Ectodermal cell (in vitro differentiated cells): ENCODE results near the gene KIF3A.

Experiments used
- H3K27ac ChIP-seq: 2 replicates; pipeline ENCODE4 v1.7.0; 2013; ENCODE audit warnings: mild to moderate bottlenecking, low read depth, low read length; ENCODE audit not compliant: insufficient read depth, poor library complexity, severe bottlenecking
- H3K27me3 ChIP-seq: 2 replicates; pipeline ENCODE4 v1.7.0; 2013; ENCODE audit warnings: mild to moderate bottlenecking, low read length; ENCODE audit not compliant: insufficient read depth, control insufficient read depth, poor library complexity, severe bottlenecking
- H3K36me3 ChIP-seq: one replicate; pipeline ENCODE4 v1.7.0; 2013; ENCODE audit warnings: low read length; ENCODE audit not compliant: control insufficient read depth, insufficient read depth
- H3K4me1 ChIP-seq: one replicate; pipeline ENCODE4 v1.7.0; 2013; ENCODE audit warnings: low read length; ENCODE audit not compliant: control insufficient read depth, insufficient read depth
- H3K4me3 ChIP-seq: 2 replicates; pipeline ENCODE4 v1.7.0; 2013; ENCODE audit warnings: low read depth, low read length, control low read depth; ENCODE audit not compliant: insufficient read depth
- H3K9me3 ChIP-seq: 2 replicates; pipeline ENCODE4 v1.7.0; 2013; ENCODE audit warnings: mild to moderate bottlenecking, low read length, moderate library complexity; ENCODE audit not compliant: control insufficient read depth
- WGBS, 2 experiments: methylation state at CpG; one replicate each; pipeline ENCODE4 v1.1.7; 2013; ENCODE audit warnings: missing lambda C conversion rate in 2 of 2; 5-methylcytosine and 5-hydroxymethylcytosine counted together

Gene KIF3A

DNA sequence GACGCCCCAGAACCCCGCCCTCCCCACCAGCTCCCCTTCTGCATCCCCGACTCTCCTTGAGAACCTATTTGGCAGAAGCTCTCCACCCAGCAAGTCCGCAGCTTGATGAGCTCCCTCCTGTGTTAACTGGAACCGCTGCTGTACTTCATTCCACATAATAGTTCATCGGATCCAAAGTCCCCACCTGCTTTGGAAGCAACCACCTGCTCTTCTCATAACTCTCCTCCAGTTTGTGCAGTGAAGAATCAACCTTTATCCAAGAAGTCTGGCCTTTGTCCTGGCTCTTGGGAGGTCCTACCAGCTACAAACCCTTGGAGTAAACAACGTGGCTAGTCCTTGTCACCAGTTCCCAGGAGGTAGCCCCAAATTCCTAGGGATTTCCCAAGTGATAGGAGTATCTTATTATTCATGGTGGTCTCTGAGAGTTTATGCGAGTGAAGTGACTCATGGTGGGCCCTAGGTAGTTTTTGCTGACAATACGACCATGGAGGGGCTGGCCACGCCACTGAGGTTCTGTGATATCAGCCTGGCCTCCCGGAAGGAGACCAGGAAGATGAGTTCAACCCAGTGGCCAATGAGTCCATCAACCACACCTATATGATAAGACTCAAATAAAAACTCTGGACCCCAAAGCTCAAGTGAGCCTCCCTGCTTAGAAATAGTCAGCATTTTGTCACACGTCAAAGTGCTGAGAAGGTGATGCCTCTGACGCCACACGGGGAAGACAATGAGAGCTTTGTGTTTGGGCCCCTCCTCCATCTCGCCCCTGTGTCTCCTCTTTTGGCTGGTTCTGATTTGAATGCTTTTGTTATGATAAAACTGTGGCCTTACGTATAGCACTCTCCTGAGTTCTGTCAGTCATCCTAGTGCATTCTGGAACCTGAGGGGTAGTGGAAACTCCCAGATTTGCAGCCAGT is 67.1 kb downstream of the KIF3A start:
- Histone ChIP-seq H3K27me3 (no peaks in the 10 kb centered on the region), H3K4me1 (no peaks in the 10 kb centered on the region), H3K4me3 (no peak overlapping the region), H3K27ac (no peak overlapping the region), H3K36me3 (no peaks in the 10 kb centered on the region), H3K9me3 (peaks cover 3% of the 10 kb centered on the region)
- WGBS, 2 experiments: 85 to 87% methylated on average over 16 of the region's 16 CpGs

DNA sequence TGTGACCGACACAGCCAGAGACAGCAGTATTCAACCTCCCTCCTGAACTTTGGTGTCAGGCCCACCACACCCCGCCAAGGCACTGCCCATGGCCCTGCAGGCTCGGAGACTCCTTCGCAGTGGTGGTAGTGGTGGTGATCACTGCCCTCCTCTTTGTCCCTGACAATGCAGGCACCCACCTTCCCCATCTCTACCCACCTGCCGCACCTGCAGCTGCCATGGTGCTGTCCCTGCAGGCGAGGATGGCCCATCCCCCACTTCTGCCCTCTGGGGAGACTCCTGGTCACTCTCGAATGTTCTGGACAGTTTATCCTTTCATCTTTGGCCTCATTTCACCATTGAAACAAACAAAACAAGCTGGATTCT is 67.9 kb downstream of the KIF3A start:
- Histone ChIP-seq H3K4me3 (no peak overlapping the region), H3K27me3 (no peaks in the 10 kb centered on the region), H3K36me3 (no peaks in the 10 kb centered on the region), H3K27ac (no peak overlapping the region), H3K9me3 (peaks cover 3% of the 10 kb centered on the region), H3K4me1 (no peaks in the 10 kb centered on the region)
- WGBS, 2 experiments: 88 to 93% methylated on average over 7 of the region's 7 CpGs

DNA sequence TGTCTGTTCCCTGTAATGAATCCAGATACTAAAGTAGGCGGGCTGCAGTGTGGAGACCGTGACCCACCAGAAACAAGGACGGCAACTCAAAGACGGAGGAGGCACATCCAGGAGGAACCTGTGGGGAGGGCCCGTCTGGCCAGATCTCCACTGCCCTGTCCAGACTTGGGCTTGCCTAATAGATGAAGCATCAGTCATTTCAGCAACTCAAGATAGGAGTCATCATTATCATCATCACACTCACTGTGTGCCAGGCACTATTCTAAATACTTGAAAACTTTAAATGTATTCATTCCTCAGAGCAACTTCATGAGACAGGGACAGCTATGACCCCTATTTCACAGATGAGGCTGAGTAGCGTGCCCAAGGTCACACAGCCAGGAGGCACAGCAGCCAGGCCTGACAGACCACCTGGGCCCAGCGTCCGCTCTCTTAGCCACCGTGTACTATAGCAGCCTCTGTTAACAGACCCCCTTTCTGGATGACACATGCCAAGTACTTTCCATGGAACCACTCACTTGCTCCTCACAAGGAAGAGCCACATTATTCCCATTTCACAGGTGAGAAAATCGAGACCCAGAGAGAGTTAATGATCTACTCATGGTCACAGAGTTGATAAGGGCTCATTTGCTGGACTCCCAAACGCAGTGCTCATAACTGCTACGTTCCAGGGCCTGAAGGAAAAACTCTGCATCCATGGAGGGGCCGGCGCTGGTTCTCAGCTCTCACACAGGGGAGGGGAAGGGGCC is 68.5 kb downstream of the KIF3A start:
- no peak overlapping the region for H3K4me3 ChIP-seq
- no peaks in the 10 kb centered on the region for H3K4me1 ChIP-seq
- 94 to 95% methylated on average over 14 of the region's 14 CpGs for WGBS, 2 experiments
- H3K27me3 ChIP-seq: no peaks in the 10 kb centered on the region
- peaks cover 3% of the 10 kb centered on the region for H3K9me3 ChIP-seq
- no peaks in the 10 kb centered on the region for H3K36me3 ChIP-seq
- H3K27ac ChIP-seq: no peak overlapping the region

DNA sequence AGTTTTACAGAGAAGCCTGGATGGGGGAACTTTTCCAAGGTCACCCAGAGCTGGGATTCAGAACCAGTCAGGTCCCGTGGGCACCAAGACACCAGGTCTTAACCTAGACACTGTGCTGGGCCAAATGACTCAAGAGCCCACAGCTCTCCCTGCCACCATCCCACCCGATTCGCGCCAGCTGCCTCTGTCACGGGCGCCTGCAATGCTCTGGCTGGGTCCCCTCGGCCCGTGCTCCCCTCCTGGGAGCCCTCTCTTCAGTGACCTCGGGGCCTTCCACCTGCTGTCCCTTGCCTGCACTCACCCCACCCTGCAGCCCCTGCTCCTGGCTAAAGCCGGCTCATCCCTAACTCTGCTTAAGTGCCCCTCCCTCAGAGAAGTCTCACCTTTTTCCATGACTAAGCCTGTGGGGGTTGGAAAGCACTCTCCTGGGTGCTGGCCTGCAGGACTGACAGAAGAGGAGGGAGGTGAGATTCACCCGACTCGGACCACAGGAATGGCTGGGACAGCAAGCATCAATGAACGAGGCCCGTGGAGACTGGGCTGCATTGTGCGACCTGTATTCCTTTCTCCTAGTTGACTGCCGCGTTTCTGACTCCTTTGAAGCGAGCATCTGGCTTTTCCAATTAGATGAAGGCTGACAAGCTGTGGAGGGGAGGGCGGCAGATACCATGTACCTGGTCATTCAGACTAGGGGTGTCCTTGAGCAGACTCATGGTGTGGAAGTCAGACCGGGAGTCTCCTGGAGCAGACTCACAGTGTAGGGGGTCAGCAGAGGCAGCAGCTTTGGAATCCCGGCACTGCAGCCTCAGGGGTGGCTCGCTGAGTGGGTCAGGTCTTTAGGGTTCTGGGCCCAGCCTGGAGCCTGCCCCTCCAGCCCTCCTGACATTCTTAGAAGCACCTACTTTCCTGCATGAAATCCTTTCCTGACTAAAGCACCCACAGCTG is 69.3 kb downstream of the KIF3A start:
- 83% methylated on average over 22 of the region's 22 CpGs for WGBS, 2 experiments
- no peak overlapping the region for H3K4me3 ChIP-seq
- no peaks in the 10 kb centered on the region for H3K27me3 ChIP-seq
- peaks cover 3% of the 10 kb centered on the region for H3K9me3 ChIP-seq
- no peaks in the 10 kb centered on the region for H3K4me1 ChIP-seq
- H3K27ac ChIP-seq: no peak overlapping the region
- no peaks in the 10 kb centered on the region for H3K36me3 ChIP-seq

DNA sequence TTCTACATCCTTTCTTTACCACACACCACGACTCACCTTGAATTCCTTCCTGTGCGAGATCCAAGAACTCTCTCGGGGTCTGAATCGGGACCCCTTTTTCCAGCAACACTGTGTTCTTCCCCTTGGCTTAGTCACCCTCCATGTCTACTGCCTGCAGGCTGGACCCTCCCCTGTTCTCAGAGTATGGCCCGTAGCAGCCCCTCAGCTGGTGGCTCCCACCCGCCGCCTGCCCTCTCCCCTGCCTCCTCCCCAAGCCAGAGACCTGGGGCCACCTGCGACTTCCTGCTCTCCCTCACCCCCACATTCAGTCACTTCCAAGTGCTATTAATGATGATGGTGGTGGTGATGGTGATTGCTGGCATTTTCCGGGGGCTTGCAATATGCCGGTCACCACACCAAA is 70.0 kb downstream of the KIF3A start:
- H3K27ac ChIP-seq: no peak overlapping the region
- no peaks in the 10 kb centered on the region for H3K36me3 ChIP-seq
- no peaks in the 10 kb centered on the region for H3K4me1 ChIP-seq
- H3K27me3 ChIP-seq: no peaks in the 10 kb centered on the region
- 90 to 94% methylated on average over 9 of the region's 10 CpGs for WGBS, 2 experiments
- no peak overlapping the region for H3K4me3 ChIP-seq
- H3K9me3 ChIP-seq: peaks cover 3% of the 10 kb centered on the region

DNA sequence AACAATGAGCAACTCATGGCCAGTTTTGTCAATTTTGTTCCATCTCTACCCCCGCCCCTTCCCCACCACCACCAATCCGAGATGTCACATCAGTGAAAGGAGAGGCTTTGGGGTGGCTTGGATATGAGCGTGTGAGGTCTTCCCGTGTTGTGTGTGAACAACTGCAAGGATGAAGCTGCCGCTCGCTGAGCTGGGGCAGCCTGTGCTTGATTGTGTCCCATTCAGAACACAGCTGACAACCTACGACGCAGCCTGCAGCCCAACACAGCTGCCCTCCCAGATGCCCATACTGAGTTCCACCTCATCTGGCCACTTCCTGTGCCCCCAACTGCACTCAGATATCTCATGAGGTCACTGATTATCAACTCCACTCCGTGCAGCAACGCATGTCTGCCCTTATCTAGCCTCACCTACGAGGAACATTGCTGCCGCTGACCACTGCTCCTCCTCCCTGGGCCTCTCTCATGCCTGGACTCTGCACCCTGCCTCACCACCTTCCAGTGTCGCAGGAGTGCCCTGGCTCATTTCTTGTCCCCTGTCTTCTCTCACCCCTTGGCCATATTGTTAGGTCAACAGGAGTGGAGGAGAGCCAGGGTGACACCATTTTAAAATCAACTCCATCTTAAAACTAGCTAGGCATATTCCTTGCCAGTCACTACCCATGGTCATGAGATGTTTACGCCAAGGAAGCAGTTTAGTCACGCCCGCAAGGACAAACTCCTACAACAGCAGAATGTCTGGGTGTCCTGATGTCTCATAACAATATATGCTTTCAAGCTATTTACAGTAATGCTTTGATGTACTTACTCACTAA is 70.8 kb downstream of the KIF3A start:
- Histone ChIP-seq H3K4me3 (no peak overlapping the region), H3K4me1 (no peaks in the 10 kb centered on the region), H3K27ac (no peak overlapping the region), H3K27me3 (no peaks in the 10 kb centered on the region), H3K36me3 (no peaks in the 10 kb centered on the region), H3K9me3 (peaks cover 3% of the 10 kb centered on the region)
- 95% methylated on average over 16 of the region's 16 CpGs for WGBS, 2 experiments

DNA sequence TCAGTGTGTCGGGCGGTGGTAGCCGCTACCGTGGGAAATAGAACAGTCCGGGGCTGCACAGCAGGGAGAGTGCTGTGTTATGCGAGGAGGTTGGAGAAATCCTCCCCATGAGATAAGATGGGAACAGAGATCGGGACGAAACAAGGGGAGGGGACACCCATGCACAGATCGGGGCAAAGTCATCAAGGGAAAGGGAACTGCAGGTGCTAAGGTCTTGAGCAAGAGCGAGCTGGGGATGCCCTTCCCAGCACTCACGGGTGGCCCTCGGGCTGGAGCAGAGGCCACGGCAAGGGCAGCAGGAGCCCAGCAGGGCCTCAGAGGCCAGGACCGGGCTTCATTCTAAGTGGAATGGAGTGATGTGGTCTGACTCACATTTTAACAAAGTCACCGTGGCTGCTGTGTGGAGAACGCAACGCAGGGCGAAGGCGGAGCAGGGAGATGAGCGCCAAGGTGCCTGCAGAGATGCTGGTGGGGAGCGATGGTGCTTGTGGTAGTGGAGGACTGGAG is 71.7 kb downstream of the KIF3A start:
- 81 to 87% methylated on average over 21 of the region's 21 CpGs for WGBS, 2 experiments

DNA sequence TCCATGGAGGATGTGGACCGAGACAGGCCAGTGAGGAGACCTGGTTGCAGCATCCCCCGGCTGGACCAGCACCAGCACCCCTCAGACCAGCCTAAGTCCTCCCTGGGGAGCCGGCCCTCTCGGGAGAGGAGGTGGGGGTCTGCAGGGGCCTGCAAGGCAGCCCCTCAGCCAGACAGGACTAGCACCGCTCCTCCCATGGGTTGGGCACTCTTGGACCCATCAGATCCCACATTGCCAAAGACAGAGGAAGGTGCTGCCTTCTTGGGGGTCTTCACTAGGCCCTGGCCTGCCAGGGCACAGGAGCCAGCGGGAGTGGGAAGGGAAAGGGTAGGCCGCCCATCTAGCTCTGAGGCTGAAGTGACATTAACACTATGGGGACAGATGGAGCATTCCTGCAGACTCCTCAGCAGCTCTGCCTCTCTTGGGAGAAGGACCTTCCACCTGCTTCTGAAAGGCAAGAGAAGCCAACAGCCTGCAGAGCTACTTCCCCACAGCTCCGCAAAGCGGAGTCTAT is 72.6 kb downstream of the KIF3A start:
- H3K27me3 ChIP-seq: no peaks in the 10 kb centered on the region
- no peaks in the 10 kb centered on the region for H3K4me1 ChIP-seq
- H3K4me3 ChIP-seq: no peak overlapping the region
- no peaks in the 10 kb centered on the region for H3K9me3 ChIP-seq
- H3K36me3 ChIP-seq: no peaks in the 10 kb centered on the region
- no peak overlapping the region for H3K27ac ChIP-seq
- WGBS, 2 experiments: 93 to 97% methylated on average over 9 of the region's 9 CpGs

More for the DNA sequence above, 71.7 kb downstream of the KIF3A start:
- no peak overlapping the region for H3K4me3 ChIP-seq
- H3K4me1 ChIP-seq: no peaks in the 10 kb centered on the region
- no peaks in the 10 kb centered on the region for H3K36me3 ChIP-seq
- H3K27ac ChIP-seq: no peak overlapping the region
- no peaks in the 10 kb centered on the region for H3K9me3 ChIP-seq
- no peaks in the 10 kb centered on the region for H3K27me3 ChIP-seq
